ENCODE measurements around the gene C19orf12.

DNA sequence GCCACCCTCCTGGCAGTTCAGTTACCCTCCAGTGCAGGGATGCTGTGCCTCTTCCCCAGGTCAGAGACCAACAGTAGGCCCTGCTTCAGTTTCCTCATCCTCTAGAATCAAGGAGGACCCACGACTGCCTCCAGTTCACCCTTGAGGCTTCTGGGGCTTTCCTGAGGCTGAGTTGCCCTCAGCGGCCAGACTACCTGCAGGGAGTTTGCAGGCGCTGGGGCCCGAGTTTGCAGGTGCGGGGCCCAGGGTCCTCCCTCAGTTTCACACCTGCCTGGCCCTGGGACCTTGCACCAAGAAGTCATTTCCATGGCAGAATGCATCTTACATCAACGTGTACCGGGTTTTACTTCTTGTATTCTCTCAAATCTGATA, 38.9 kb upstream of the C19orf12 start:
- TF ChIP-seq, protein P1, sequence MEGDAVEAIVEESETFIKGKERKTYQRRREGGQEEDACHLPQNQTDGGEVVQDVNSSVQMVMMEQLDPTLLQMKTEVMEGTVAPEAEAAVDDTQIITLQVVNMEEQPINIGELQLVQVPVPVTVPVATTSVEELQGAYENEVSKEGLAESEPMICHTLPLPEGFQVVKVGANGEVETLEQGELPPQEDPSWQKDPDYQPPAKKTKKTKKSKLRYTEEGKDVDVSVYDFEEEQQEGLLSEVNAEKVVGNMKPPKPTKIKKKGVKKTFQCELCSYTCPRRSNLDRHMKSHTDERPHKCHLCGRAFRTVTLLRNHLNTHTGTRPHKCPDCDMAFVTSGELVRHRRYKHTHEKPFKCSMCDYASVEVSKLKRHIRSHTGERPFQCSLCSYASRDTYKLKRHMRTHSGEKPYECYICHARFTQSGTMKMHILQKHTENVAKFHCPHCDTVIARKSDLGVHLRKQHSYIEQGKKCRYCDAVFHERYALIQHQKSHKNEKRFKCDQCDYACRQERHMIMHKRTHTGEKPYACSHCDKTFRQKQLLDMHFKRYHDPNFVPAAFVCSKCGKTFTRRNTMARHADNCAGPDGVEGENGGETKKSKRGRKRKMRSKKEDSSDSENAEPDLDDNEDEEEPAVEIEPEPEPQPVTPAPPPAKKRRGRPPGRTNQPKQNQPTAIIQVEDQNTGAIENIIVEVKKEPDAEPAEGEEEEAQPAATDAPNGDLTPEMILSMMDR (IDR thresholded peaks at IDR 0.05) = no peak
- TF ChIP-seq ZFX (IDR thresholded peaks at IDR 0.05; ENCODE audit: borderline replicate concordance) = no peak

All from 22Rv1 (cell line).